Measurements from ENCODE around the gene BTRC. TPM values are rescaled to one million over a fixed set of nuclear protein-coding genes. Genes with fewer than 3 reads are reported as not detected.

Gene BTRC
- 12.3 and 19.1 TPM in 2 replicates for total RNA-seq

GRCh38 chr10:101353692-101354327 lies at the start of gene BTRC:
BTRC (plus strand) TSS chr10:101354165; CDS start chr10:101354181, 16 bp downstream.

DNA sequence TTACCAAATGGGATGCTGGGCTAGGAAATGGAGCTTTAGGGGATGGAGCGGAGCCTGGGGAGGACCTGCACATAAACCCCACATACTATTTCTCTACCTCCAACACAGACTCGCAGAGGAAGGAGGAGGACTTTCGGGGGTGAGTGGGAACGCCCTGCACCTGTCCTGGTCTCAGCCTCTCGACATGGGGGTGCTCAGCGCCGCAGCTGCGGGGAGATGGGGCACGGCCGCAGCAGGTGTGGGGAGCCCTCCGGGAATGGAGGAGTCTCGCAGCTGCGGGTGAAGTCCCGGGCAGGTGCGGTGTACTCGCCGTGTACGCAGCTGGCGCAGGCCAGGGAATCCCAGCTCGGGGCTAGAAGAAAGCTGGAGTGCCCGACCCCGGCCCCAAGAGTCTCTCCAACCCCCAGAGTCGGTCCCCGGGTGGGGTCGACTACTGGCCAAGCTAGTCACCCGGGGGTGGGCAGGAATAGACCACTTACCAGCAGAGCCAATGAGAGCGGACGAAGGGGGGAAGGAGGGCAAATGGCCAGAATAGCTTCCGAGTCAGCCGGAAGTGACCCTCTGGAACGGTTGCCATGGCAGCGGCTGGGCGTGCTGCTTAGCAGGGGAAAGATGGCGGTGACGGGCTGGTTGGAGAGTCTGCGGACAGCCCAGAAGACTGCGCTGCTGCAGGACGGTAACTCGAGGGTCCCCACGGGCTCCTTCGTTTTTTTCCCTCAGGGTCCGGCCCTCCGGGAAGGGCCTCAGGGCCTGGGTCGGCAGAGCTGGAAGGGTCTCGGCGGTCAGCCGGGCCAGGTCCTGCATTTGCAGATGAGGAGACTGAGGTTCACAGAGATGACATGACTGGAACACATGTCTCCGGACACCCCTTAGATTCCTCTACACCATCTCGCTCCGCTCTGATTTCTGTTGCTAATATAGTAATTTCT lies 234.0 kb downstream of the BTRC start, which contains the start of the genes DPCD and POLL:
DPCD (plus strand) TSS at position 597 of the 929 bp plus-strand sequence; CDS start at position 613, 16 bp downstream.
POLL (minus strand) TSS at position 533 of the 929 bp plus-strand sequence. CDS start 897 bp downstream, outside the sequence.

Other genes with a start within 250 kb of the BTRC start
- not detected in 2 replicates for gene TLX1, start 222.9 kb upstream of the BTRC start, total RNA-seq
- gene LBX1, start 124.7 kb upstream of the BTRC start, total RNA-seq, result not detected in 2 replicates
- 7.2 and 12.5 TPM in 2 replicates for gene POLL, start 234.1 kb downstream of the BTRC start, total RNA-seq
- gene DPCD, start 234.2 kb downstream of the BTRC start, total RNA-seq, result 11.6 and 22.0 TPM in 2 replicates